Fibroblast of skin of scalp (primary cell): Measurements from ENCODE around the gene KLF6.

ENCODE experiments used
- DNase-seq: peaks from one replicate; pipeline ENCODE4 v3.0.0-alpha.2; 2013

KLF6 gene

GRCh38 chr10:3787016-3787400 lies 2.0 kb upstream of the KLF6 start:
- DNase-seq, result no peak

- no peak for DNase-seq
These were observed 1.4 kb upstream of the KLF6 start for GRCh38 chr10:3786295-3787015.

GRCh38 chr10:3785851-3786271 lies 852 bp upstream of the KLF6 start:
- peak; percentile 67 for DNase-seq

GRCh38 chr10:3785251-3785850 lies 342 bp upstream of the KLF6 start:
- peak; percentile 99 for DNase-seq

GRCh38 chr10:3783682-3784432 lies 1.2 kb downstream of the KLF6 start:
- peak; percentile 84 for DNase-seq

- peak; percentile 90 for DNase-seq
These were observed 1.7 kb downstream of the KLF6 start for GRCh38 chr10:3783316-3783681.

GRCh38 chr10:3782451-3783315 lies 2.3 kb downstream of the KLF6 start:
- DNase-seq, result peak; percentile 95

GRCh38 chr10:3782146-3782450 lies 2.9 kb downstream of the KLF6 start:
- no peak for DNase-seq

GRCh38 chr10:3781468-3782145 lies 3.4 kb downstream of the KLF6 start:
- DNase-seq, result peak; percentile 71

GRCh38 chr10:3780771-3781467 lies 4.1 kb downstream of the KLF6 start:
- DNase-seq, result peak; percentile 20

- peak; percentile 67 for DNase-seq
These were observed 4.8 kb downstream of the KLF6 start for GRCh38 chr10:3780021-3780770.

GRCh38 chr10:3779158-3779741 lies 5.8 kb downstream of the KLF6 start:
- DNase-seq, result peak; percentile 40

- peak; percentile 19 for DNase-seq
These were observed 6.3 kb downstream of the KLF6 start for GRCh38 chr10:3778692-3779157.

GRCh38 chr10:3777981-3778691 lies 6.9 kb downstream of the KLF6 start:
- no peak for DNase-seq

GRCh38 chr10:3776796-3777571 lies 8.0 kb downstream of the KLF6 start:
- DNase-seq, result peak; percentile 86

- DNase-seq, result peak; percentile 69
These were observed 9.1 kb downstream of the KLF6 start for GRCh38 chr10:3775696-3776551.

GRCh38 chr10:3774814-3775695 lies 10.0 kb downstream of the KLF6 start:
- DNase-seq, result peak; percentile 93
